ENCODE measurements around the gene SUFU. TPM values are rescaled to one million over a fixed set of nuclear protein-coding genes. Genes with fewer than 3 reads are reported as not detected.
A peak's percentile ranks its signal among the peaks of the same experiment; 100 is the strongest.

Gene SUFU
- total and polyA plus RNA-seq, 2 experiments from 2014 or later = 10.9 to 18.2 TPM

- Histone ChIP-seq H3K9me3 (ENCODE audit: low read depth) (no peaks in the 10 kb centered on the region), H3K79me2 (no peaks in the 10 kb centered on the region), H3K9me2 (replicated peaks; ENCODE audit: insufficient read depth) (no peaks in the 10 kb centered on the region), H4K20me1 (ENCODE audit: insufficient read depth, poor library complexity, severe bottlenecking) (no peaks in the 10 kb centered on the region), H3K27me3 (no peaks in the 10 kb centered on the region), H3K27ac (no peak overlapping the region), H3K36me3 (replicated peaks; ENCODE audit: insufficient read depth, low read depth) (no peaks in the 10 kb centered on the region), H3K4me3 (no peak overlapping the region), H3K4me2 (no peak overlapping the region), H2AFZ (no peak overlapping the region), H3K4me1 (ENCODE audit: insufficient read depth) (peaks cover 53% of the 10 kb centered on the region)
- TF ChIP-seq EZH2 (IDR thresholded peaks at IDR 0.05; ENCODE audit: borderline replicate concordance) (no peak), EZH2phosphoT487 (IDR thresholded peaks at IDR 0.05; ENCODE audit: low read depth, severe bottlenecking, unreplicated experiment) (no peak), CTCF (IDR thresholded peaks at IDR 0.05; ENCODE audit: poor library complexity) (no peak)
- WGBS (ENCODE audit: low lambda C conversion rate, missing lambda C conversion rate) = 63% methylated on average over 3 of the region's 3 CpGs
- DNase-seq (ENCODE audit: low spot score) = no peak
Measured at GRCh38 chr10:102624094-102624493, 120.3 kb downstream of the SUFU start.

GRCh38 chr10:102624751-102625645, 121.2 kb downstream of the SUFU start:
- H3K4me3 ChIP-seq = no peak overlapping the region
- no peaks in the 10 kb centered on the region for H3K9me3 ChIP-seq (ENCODE audit: low read depth)
- H4K20me1 ChIP-seq (ENCODE audit: insufficient read depth, poor library complexity, severe bottlenecking) = no peaks in the 10 kb centered on the region
- no peak overlapping the region for H3K4me2 ChIP-seq
- DNase-seq (ENCODE audit: low spot score) = no peak
- H3K79me2 ChIP-seq = no peaks in the 10 kb centered on the region
- WGBS (ENCODE audit: low lambda C conversion rate, missing lambda C conversion rate) = 87% methylated on average over 12 of the region's 12 CpGs
- TF ChIP-seq EZH2phosphoT487 (IDR thresholded peaks at IDR 0.05; ENCODE audit: low read depth, severe bottlenecking, unreplicated experiment) = no peak
- no peak for TF ChIP-seq EZH2 (IDR thresholded peaks at IDR 0.05; ENCODE audit: borderline replicate concordance)
- no peak for TF ChIP-seq CTCF (IDR thresholded peaks at IDR 0.05; ENCODE audit: poor library complexity)
- no peaks in the 10 kb centered on the region for H3K36me3 ChIP-seq (replicated peaks; ENCODE audit: insufficient read depth, low read depth)
- H3K4me1 ChIP-seq (ENCODE audit: insufficient read depth) = peaks cover 56% of the 10 kb centered on the region
- H2AFZ ChIP-seq = no peak overlapping the region
- H3K27me3 ChIP-seq = no peaks in the 10 kb centered on the region
- no peaks in the 10 kb centered on the region for H3K9me2 ChIP-seq (replicated peaks; ENCODE audit: insufficient read depth)
- H3K27ac ChIP-seq = no peak overlapping the region

GRCh38 chr10:102626026-102626685, 122.4 kb downstream of the SUFU start:
- no peaks in the 10 kb centered on the region for H3K79me2 ChIP-seq
- TF ChIP-seq EZH2phosphoT487 (IDR thresholded peaks at IDR 0.05; ENCODE audit: low read depth, severe bottlenecking, unreplicated experiment) = no peak
- peak overlapping the region; percentile 96 for H3K27ac ChIP-seq

GRCh38 chr10:102627291-102627735, 123.5 kb downstream of the SUFU start:
- no peaks in the 10 kb centered on the region for H3K9me2 ChIP-seq (replicated peaks; ENCODE audit: insufficient read depth)
- no peaks in the 10 kb centered on the region for H3K27me3 ChIP-seq
- peaks cover 57% of the 10 kb centered on the region for H3K4me1 ChIP-seq (ENCODE audit: insufficient read depth)
- TF ChIP-seq CTCF (IDR thresholded peaks at IDR 0.05; ENCODE audit: poor library complexity) (no peak), EZH2 (IDR thresholded peaks at IDR 0.05; ENCODE audit: borderline replicate concordance) (no peak), EZH2phosphoT487 (IDR thresholded peaks at IDR 0.05; ENCODE audit: low read depth, severe bottlenecking, unreplicated experiment) (no peak)
- peak overlapping the region; percentile 96 for H3K27ac ChIP-seq
- H3K4me3 ChIP-seq = no peak overlapping the region
- H3K9me3 ChIP-seq (ENCODE audit: low read depth) = no peaks in the 10 kb centered on the region
- DNase-seq (ENCODE audit: low spot score) = no peak
- H4K20me1 ChIP-seq (ENCODE audit: insufficient read depth, poor library complexity, severe bottlenecking) = no peaks in the 10 kb centered on the region
- no peak overlapping the region for H2AFZ ChIP-seq
- peak overlapping the region; percentile 31 for H3K4me2 ChIP-seq
- H3K79me2 ChIP-seq = no peaks in the 10 kb centered on the region
- no peaks in the 10 kb centered on the region for H3K36me3 ChIP-seq (replicated peaks; ENCODE audit: insufficient read depth, low read depth)
- WGBS (ENCODE audit: low lambda C conversion rate, missing lambda C conversion rate) = 61% methylated on average over 12 of the region's 12 CpGs

More at GRCh38 chr10:102626026-102626685, 122.4 kb downstream of the SUFU start:
- Histone ChIP-seq H3K36me3 (replicated peaks; ENCODE audit: insufficient read depth, low read depth) (no peaks in the 10 kb centered on the region), H3K4me2 (no peak overlapping the region), H4K20me1 (ENCODE audit: insufficient read depth, poor library complexity, severe bottlenecking) (no peaks in the 10 kb centered on the region), H3K4me3 (no peak overlapping the region), H3K9me2 (replicated peaks; ENCODE audit: insufficient read depth) (no peaks in the 10 kb centered on the region), H3K9me3 (ENCODE audit: low read depth) (no peaks in the 10 kb centered on the region), H3K4me1 (ENCODE audit: insufficient read depth) (peaks cover 56% of the 10 kb centered on the region), H2AFZ (no peak overlapping the region), H3K27me3 (no peaks in the 10 kb centered on the region)
- DNase-seq (ENCODE audit: low spot score) = peak; percentile 4
- 83% methylated on average over 10 of the region's 10 CpGs for WGBS (ENCODE audit: low lambda C conversion rate, missing lambda C conversion rate)
